Measurements from ENCODE around the gene SMARCAD1.
"Not testable (repeated sequence)": the region's sequence is repeated elsewhere in the genome, so short reads cannot be mapped to it uniquely, and the experiment has no call there.

Gene SMARCAD1

DNA sequence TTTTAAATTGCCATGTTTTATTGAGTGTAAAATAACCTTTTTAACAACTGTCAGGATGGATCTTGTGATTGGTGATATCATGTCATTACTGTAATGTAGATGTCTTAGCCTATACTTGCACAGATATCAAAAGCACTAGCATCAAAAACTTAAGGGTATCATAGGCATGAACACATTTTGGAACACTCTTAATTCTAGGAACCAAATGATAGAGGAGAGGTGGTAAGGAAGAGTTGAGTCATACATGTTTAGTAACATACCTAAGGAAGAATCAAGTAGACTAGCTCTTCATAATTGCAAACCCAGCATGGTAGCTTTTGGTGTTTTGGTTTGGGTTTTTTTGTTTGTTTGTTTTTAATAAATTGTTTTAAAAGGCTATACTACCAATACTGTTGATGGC lies 43.4 kb downstream of the SMARCAD1 start:
- Mint-ChIP-seq H3K9me3 (ENCODE audit: low read depth) (no peaks in the 10 kb centered on the region), H3K4me3 (no peak overlapping the region), H3K4me1 (ENCODE audit: low read depth) (peaks cover 4% of the 10 kb centered on the region), H3K27me3 (no peaks in the 10 kb centered on the region), H3K36me3 (peaks cover 15% of the 10 kb centered on the region), H3K27ac (no peak overlapping the region)

DNA sequence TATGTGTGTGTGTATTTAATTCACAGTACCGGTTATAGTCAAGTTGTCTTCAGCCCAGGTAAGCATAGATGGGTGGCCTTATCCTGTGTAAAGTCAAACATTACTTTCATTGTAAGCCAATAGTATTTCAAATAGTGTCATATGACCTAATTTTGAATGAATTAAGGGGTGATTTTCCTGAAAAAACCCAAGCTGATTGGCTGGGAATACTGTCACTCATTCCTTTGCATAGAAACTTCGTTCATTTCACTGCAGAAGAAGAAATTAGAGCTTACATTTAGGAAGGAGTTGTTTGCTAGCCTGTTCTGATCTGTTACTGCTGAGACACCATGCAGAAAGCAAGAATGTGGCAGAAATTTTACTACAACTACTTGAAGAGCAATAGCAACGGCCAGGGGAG lies 45.4 kb downstream of the SMARCAD1 start:
- Mint-ChIP-seq H3K27me3 (no peaks in the 10 kb centered on the region), H3K27ac (no peak overlapping the region), H3K4me3 (no peak overlapping the region), H3K9me3 (ENCODE audit: low read depth) (no peaks in the 10 kb centered on the region), H3K36me3 (peaks cover 15% of the 10 kb centered on the region), H3K4me1 (ENCODE audit: low read depth) (peaks cover 4% of the 10 kb centered on the region)

DNA sequence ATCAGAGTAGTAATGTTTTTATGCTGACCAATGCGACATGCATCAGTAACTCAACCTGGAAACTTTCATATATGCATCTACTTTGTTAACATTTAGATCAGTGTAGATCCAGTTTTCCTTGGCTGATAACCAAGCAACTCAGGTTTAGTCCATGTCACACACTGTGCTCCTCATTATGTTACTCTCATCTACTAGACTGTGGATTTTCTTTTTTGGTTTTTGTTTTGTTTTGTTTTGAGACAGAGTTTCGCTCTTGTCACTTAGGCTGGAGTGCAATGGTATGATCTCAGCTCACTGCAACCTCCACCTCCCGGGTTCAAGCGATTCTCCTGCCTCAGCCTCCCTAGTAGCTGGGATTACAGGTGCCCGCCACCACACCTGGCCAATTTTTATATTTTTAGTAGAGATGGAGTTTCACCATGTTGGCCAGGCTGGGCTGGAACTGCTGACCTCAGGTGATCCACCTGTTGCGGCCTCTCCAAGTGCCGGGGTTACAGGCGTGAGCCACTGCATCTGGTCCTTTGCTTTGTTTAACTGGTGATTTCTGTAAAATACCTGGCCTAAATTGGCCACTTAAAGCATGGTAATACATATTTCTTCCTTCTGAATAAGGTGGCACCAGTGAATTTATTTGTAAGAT lies 48.6 kb downstream of the SMARCAD1 start:
- Mint-ChIP-seq H3K9me3 (ENCODE audit: low read depth) (no peaks in the 10 kb centered on the region), H3K4me1 (ENCODE audit: low read depth) (no peaks in the 10 kb centered on the region), H3K36me3 (peaks cover 13% of the 10 kb centered on the region), H3K27ac (no peak overlapping the region), H3K27me3 (no peaks in the 10 kb centered on the region), H3K4me3 (no peak overlapping the region)

DNA sequence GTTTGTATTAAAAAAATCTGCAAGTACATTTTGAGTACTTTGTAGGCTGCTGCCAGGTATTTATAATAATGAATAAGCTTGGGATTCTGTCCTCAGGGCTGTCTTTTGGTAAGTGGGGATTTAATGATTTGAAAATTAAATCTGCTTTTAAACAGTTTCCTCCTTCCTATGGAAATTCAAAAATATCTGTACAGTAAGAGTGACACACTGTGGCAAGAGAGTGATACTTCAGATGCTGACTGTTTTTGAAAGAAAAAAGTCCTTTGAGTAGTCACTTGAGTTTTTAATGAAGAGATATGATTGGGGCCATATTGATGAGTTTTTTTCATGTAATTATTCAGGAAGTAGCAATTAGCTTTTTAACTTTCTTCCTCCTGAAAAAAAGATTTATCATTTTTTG lies 49.2 kb downstream of the SMARCAD1 start:
- Mint-ChIP-seq H3K27ac (no peak overlapping the region), H3K4me1 (ENCODE audit: low read depth) (no peaks in the 10 kb centered on the region), H3K27me3 (no peaks in the 10 kb centered on the region), H3K36me3 (peaks cover 13% of the 10 kb centered on the region), H3K9me3 (ENCODE audit: low read depth) (no peaks in the 10 kb centered on the region), H3K4me3 (no peak overlapping the region)

DNA sequence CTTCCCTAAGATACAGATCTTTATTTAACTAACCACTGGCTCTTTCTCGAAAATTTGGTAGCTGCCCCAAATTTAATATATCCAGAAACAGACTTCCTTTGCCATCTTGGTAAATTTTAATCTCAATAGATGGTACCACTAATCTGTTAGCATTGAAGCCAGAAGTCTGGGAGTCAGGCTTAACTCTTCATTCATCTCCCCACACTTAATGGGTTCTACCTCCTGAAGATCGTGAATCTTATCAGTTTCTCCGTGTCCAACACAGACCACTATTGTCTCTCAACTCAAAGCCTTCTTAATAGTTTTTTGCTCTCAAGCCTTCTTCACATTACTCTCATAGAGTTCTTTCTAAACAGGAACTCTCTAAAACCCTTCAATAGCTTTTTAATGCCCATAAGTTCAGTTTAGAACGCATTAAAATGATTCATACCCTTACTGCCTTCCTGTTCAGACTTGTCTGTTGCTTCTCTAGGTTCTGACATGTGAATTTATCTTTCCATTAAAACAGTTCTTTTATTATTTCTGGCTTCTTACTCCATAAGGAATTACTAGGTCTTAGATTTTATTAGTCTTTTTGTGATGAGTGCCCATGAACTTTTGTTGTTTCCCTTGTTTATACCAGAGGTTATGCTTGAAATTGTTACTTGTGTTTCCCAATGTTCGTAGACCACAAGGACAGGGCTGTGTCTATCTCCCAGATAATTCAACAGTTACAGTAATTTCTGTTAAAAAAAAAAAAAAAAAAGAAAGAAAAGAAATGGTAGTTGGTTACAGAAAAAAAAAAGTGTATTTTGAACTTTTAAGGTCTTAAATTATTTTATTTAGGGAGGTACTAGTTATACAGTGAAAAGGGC lies 54.7 kb downstream of the SMARCAD1 start:
- Mint-ChIP-seq H3K27ac (no peak overlapping the region), H3K4me1 (ENCODE audit: low read depth) (no peaks in the 10 kb centered on the region), H3K27me3 (no peaks in the 10 kb centered on the region), H3K9me3 (ENCODE audit: low read depth) (no peaks in the 10 kb centered on the region), H3K36me3 (peaks cover 9% of the 10 kb centered on the region), H3K4me3 (no peak overlapping the region)

DNA sequence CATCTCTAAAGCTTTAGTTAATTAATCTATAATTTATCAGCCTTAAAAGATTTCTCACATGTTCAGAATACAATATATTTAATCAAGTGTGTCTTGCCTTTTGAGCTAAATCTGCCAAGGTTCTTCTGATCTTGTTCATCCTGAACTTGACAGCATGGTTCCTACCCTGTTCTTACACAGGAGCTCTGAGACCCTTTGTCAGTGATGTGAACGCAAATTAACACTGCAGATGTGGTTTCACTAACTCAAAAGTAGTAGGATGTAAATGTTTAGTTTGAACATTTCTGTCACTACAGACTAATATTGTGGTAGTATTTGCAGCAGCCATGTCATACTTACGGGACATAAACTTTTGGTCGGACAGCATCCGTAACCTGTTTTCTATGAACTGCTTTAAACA lies 59.4 kb downstream of the SMARCAD1 start:
- no peaks in the 10 kb centered on the region for H3K27me3 Mint-ChIP-seq
- H3K4me1 Mint-ChIP-seq (ENCODE audit: low read depth): no peaks in the 10 kb centered on the region
- no peaks in the 10 kb centered on the region for H3K9me3 Mint-ChIP-seq (ENCODE audit: low read depth)
- H3K36me3 Mint-ChIP-seq: peaks cover 3% of the 10 kb centered on the region
- H3K4me3 Mint-ChIP-seq: no peak overlapping the region
- no peak overlapping the region for H3K27ac Mint-ChIP-seq

DNA sequence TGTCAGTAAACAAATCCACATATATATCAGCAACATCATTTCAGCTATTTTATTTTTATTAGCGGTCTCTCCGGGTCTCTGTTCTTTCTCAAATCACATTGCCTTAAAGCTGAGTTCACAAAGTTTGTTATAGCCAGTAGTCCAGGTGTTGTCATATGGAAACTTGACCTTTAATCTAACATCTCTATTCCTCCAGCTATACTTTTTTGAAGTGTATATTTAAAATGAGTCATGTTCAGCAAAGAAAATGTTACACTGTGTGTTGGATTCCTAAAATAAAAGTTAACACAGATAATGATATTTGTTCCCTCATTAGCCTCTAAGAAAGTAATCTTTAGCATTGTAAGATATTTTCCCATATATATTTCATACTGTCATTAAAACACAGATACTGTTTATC lies 63.6 kb downstream of the SMARCAD1 start:
- Mint-ChIP-seq H3K36me3 (no peaks in the 10 kb centered on the region), H3K4me1 (ENCODE audit: low read depth) (no peaks in the 10 kb centered on the region), H3K4me3 (no peak overlapping the region), H3K9me3 (ENCODE audit: low read depth) (no peaks in the 10 kb centered on the region), H3K27ac (no peak overlapping the region), H3K27me3 (no peaks in the 10 kb centered on the region)

DNA sequence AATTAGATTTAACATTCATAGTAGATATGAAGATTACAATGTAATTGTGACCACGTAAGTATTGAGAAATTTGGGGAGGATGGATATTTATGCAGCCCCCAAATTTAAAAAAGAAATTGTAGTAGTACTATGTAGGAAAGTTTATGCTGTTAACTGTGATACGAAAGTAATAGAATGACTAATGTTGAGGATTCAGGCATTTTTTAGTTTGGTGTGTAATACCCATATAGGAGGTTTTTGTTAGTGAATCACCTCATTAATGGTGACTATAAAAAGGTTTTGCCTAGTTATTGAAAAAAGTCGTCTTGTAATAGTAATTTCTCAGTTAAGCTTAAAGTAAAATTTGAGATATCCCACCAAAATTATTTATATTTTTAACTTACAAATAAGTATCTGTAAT lies 67.2 kb downstream of the SMARCAD1 start:
- peaks cover 13% of the 10 kb centered on the region for H3K36me3 Mint-ChIP-seq
- no peaks in the 10 kb centered on the region for H3K9me3 Mint-ChIP-seq (ENCODE audit: low read depth)
- H3K27me3 Mint-ChIP-seq: no peaks in the 10 kb centered on the region
- H3K27ac Mint-ChIP-seq: no peak overlapping the region
- no peak overlapping the region for H3K4me3 Mint-ChIP-seq
- H3K4me1 Mint-ChIP-seq (ENCODE audit: low read depth): no peaks in the 10 kb centered on the region

DNA sequence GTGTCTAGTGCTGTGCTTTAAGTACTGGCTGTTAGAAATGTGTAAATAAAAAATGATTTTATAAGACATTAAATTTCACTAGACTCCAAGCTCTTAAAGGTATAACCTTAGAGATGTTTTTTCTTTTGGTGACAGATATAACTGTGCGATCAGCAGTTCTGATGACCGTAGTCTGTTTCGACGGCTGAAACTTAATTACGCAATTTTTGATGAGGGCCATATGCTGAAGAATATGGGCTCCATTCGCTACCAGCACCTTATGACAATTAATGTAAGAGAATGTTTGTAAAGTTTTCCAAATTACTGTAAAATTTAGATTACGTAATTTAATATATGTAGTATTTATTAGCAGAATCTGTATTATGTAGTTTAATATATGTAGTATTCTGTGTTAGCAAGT lies 68.5 kb downstream of the SMARCAD1 start:
- Mint-ChIP-seq H3K27ac (no peak overlapping the region), H3K9me3 (ENCODE audit: low read depth) (no peaks in the 10 kb centered on the region), H3K4me3 (no peak overlapping the region), H3K36me3 (peaks cover 16% of the 10 kb centered on the region), H3K4me1 (ENCODE audit: low read depth) (no peaks in the 10 kb centered on the region), H3K27me3 (no peaks in the 10 kb centered on the region)

DNA sequence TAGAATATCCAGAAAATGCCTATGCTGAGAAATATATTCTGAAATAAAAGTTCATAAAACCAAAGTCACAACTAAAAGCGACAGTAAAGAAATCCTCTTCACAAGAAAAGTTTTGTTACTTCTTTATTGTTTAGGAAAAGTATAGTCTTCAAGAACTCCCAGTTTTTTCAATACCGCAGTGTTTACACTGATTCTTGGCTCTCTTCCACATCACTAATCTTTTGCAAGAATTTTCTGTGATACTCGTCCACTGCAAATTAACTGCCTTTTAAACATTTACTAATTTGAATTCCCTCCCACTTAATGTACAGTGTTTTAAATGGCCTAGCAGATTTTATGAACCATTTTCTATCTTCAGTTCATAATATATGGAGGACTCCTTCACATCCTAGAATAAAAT lies 69.9 kb downstream of the SMARCAD1 start:
- H3K9me3 Mint-ChIP-seq (ENCODE audit: low read depth): no peaks in the 10 kb centered on the region
- H3K4me1 Mint-ChIP-seq (ENCODE audit: low read depth): no peaks in the 10 kb centered on the region
- no peak overlapping the region for H3K27ac Mint-ChIP-seq
- no peak overlapping the region for H3K4me3 Mint-ChIP-seq
- H3K27me3 Mint-ChIP-seq: no peaks in the 10 kb centered on the region
- peaks cover 16% of the 10 kb centered on the region for H3K36me3 Mint-ChIP-seq

DNA sequence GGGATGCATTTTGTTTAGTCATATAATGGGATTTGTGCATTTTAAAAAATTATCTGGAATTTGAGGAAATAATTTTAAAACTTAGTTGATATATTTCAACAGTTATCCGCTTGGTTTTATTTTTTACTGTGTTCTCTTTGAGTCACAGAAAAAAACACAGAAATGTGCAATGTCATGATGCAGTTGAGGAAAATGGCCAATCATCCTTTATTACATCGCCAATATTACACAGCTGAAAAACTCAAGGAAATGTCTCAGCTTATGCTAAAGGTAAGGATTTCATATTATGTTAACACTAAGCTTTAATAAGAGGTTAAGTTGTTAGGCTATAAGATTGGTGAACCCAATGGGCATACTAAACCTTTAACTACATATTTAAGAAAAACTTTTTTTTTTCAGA lies 71.1 kb downstream of the SMARCAD1 start:
- no peaks in the 10 kb centered on the region for H3K4me1 Mint-ChIP-seq (ENCODE audit: low read depth)
- H3K27ac Mint-ChIP-seq: no peak overlapping the region
- no peaks in the 10 kb centered on the region for H3K9me3 Mint-ChIP-seq (ENCODE audit: low read depth)
- no peak overlapping the region for H3K4me3 Mint-ChIP-seq
- peaks cover 25% of the 10 kb centered on the region for H3K36me3 Mint-ChIP-seq
- no peaks in the 10 kb centered on the region for H3K27me3 Mint-ChIP-seq

DNA sequence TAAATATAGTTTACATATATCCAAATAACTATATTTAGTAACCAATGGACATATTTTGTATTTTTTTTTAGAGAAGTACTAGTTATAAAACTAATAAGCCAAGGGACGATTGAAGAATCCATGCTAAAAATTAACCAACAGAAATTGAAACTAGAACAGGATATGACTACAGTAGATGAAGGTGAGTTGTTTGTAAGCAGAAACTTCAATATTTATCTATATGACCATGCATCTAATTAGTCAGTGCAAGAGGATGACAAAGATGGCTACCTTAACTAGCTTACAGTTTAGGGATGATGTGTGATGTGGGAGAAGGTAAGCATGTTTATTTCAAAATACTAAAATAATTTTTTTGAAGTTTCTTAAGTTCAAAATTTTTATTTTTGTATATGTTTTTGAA lies 77.2 kb downstream of the SMARCAD1 start:
- no peaks in the 10 kb centered on the region for H3K9me3 Mint-ChIP-seq (ENCODE audit: low read depth)
- H3K36me3 Mint-ChIP-seq: peaks cover 18% of the 10 kb centered on the region
- H3K27ac Mint-ChIP-seq: no peak overlapping the region
- H3K4me1 Mint-ChIP-seq (ENCODE audit: low read depth): peaks cover 3% of the 10 kb centered on the region
- no peaks in the 10 kb centered on the region for H3K27me3 Mint-ChIP-seq
- H3K4me3 Mint-ChIP-seq: no peak overlapping the region

DNA sequence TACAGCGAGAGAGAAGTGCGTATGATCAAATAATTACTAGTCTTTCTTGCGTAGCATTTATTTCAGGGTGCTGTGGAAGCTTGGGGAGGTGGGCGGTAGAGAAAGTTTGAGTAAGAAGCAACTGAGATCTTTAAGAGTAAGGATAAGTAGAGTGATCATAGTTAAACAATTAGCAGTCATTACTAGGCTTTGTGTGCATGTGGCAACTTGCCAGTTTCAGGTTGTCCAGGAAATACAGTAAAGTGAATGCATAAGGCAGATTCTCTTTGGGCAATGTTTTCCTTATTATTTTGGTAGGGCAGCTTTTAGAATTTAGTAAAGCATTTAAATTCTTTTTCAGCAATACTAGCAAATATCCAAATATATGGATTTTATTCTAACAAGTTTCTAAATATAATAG lies 78.0 kb downstream of the SMARCAD1 start:
- H3K36me3 Mint-ChIP-seq: peaks cover 21% of the 10 kb centered on the region
- H3K4me1 Mint-ChIP-seq (ENCODE audit: low read depth): peaks cover 3% of the 10 kb centered on the region
- no peak overlapping the region for H3K4me3 Mint-ChIP-seq
- H3K27ac Mint-ChIP-seq: peak overlapping the region; percentile 34
- H3K9me3 Mint-ChIP-seq (ENCODE audit: low read depth): no peaks in the 10 kb centered on the region
- H3K27me3 Mint-ChIP-seq: no peaks in the 10 kb centered on the region

DNA sequence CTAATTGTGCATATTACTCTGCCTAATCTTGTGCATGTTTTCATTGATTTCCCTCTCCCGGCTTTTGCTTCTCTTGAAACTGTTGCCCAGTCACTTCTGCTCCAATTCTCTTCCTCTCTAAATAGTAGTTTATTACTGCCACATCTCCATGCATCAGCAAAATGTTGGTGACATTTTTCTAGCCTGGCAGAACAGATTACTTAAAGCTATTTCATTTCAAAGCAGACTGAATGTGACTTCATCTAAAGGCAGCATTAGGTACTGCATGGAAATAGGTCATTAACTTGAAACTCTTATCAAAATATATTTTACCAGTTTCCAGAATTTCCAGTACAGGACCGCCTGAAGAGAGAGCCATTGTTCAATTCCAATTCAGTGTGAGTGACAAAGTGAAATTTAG lies 82.6 kb downstream of the SMARCAD1 start:
- H3K36me3 Mint-ChIP-seq: peaks cover 18% of the 10 kb centered on the region
- H3K9me3 Mint-ChIP-seq (ENCODE audit: low read depth): no peaks in the 10 kb centered on the region
- H3K27me3 Mint-ChIP-seq: no peaks in the 10 kb centered on the region
- no peak overlapping the region for H3K4me3 Mint-ChIP-seq
- no peak overlapping the region for H3K27ac Mint-ChIP-seq
- H3K4me1 Mint-ChIP-seq (ENCODE audit: low read depth): peaks cover 3% of the 10 kb centered on the region

DNA sequence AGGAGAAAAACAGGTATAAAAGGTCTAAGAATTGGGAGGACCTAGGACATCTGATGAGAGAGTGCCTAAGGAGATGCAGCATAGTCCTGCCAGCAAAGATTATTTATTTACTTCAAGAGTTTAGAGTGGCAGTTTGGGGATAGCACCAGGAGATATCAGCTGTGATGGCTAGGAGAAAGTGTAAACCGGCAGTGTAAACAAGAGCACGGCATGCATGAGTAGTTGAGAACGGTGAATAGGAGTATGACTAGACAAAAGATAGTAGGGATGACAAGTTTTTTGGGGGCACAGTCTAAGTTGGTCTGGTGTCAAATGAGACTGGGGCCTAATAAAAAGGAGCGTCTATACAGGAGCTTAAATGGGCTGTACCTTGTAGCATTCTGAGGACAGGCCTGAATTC lies 86.3 kb downstream of the SMARCAD1 start:
- not testable (repeated sequence) for H3K9me3 Mint-ChIP-seq (ENCODE audit: low read depth); H3K27ac Mint-ChIP-seq; H3K27me3 Mint-ChIP-seq; H3K4me1 Mint-ChIP-seq (ENCODE audit: low read depth); H3K4me3 Mint-ChIP-seq
- peaks cover 14% of the 10 kb centered on the region for H3K36me3 Mint-ChIP-seq

DNA sequence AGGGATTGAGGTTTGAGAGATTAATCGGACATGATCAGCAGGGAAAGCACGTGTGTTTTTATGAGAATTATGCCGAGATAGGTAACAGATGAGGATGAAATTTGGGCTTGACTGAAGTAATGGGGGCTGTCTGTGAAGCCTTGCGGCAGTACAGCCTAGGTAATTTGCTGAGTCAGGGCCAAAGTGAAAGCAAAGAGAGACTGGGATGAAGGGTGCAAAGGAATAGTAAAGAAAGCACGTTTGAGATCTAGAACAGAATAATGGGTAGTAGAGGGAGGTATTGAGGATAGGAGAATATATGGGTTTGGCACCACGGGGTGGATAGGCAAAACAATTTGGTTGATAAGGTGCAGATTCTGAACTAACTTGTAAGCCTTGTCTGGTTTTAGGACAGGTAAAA lies 87.8 kb downstream of the SMARCAD1 start:
- H3K4me3 Mint-ChIP-seq; H3K27me3 Mint-ChIP-seq; H3K27ac Mint-ChIP-seq; H3K4me1 Mint-ChIP-seq (ENCODE audit: low read depth); H3K9me3 Mint-ChIP-seq (ENCODE audit: low read depth); H3K36me3 Mint-ChIP-seq: not testable (repeated sequence)
